HFFc6 (cell line): ENCODE measurements around the gene UQCR11. TPM values are rescaled to one million over a fixed set of nuclear protein-coding genes. Genes with fewer than 3 reads are reported as not detected.

ENCODE experiments used
- DNase-seq: peaks from one replicate; pipeline ENCODE4 v3.0.0-alpha.2; 2018
- H3K27ac Mint-ChIP-seq: 2 replicates; pipeline ENCODE4 v1.8.0; 2020; ENCODE audit warnings: mild to moderate bottlenecking, mixed read lengths
- H3K27me3 Mint-ChIP-seq: 2 replicates; pipeline ENCODE4 v1.8.0; 2021; ENCODE audit warnings: mild to moderate bottlenecking, moderate library complexity, mixed read lengths; ENCODE audit not compliant: insufficient read depth
- H3K36me3 Mint-ChIP-seq: 2 replicates; pipeline ENCODE4 v1.8.0; 2021; ENCODE audit warnings: low read depth, mixed read lengths
- H3K4me1 Mint-ChIP-seq: 2 replicates; pipeline ENCODE4 v1.8.0; 2020; ENCODE audit warnings: low read depth, mixed read lengths
- H3K4me3 Mint-ChIP-seq: 2 replicates; pipeline ENCODE4 v1.8.0; 2020; ENCODE audit warnings: mild to moderate bottlenecking, moderate library complexity, mixed read lengths
- H3K9me3 Mint-ChIP-seq: 2 replicates; pipeline ENCODE4 v1.8.0; 2020; ENCODE audit warnings: mild to moderate bottlenecking, mixed read lengths
- total RNA-seq, 6 experiments: library from RNA; stranded (reverse); fragmentation: NEBNext Ultra II Directional; extraction: Animal tissue kit (Norgen Biotek cat#: 25700); gene quantifications; 2 replicates in 1 of 6; 3 replicates in 5 of 6; pipeline ENCODE4 v1.2.3, GENCODE V29; 2021
- TF ChIP-seq, protein P1 (sequence below): fragments of 200-600 bp; sonication (generic); IDR thresholded peaks from 2 replicates; pipeline ENCODE4 v1.5.0; 2021; ENCODE audit warnings: antibody characterized with exemption, mild to moderate bottlenecking

The UQCR11 gene
- total RNA-seq, 6 experiments from 2014 or later: 178 to 319 (median 252) TPM

DNA sequence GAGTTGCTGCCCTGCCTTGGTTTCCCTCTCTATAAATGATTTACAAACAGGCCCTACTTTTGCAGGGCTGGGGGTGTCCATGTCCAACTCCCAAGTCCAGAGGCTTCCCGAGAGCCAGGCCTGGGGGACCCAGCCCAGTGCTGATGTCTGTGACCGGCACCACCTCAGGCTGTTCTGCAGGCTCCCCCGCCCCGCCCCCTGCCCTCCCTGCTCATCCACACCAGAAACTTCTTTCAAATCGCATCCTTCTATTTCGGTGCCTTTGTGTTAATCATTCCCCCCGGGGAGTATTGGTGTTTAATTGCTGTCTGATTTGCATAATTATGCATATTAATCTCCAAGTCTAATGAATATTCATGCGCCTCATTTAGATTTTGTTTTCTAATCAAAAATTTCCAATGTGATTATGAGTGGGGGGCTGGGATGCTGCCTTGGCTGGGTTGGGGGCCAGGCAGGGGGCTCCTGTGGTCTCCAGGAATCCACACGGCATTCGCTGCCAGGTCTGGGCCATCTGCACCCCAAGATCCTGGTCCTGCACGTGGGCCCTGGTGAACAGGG is 28.1 kb upstream of the UQCR11 start:
- Mint-ChIP-seq H3K27ac (no peak overlapping the region), H3K9me3 (no peaks in the 10 kb centered on the region; the same call in none of the 2 replicates), H3K36me3 (peaks cover 19% of the 10 kb centered on the region), H3K27me3 (peaks cover 3% of the 10 kb centered on the region), H3K4me1 (no peaks in the 10 kb centered on the region), H3K4me3 (no peak overlapping the region)
- no peak for DNase-seq
- TF ChIP-seq, protein P1, sequence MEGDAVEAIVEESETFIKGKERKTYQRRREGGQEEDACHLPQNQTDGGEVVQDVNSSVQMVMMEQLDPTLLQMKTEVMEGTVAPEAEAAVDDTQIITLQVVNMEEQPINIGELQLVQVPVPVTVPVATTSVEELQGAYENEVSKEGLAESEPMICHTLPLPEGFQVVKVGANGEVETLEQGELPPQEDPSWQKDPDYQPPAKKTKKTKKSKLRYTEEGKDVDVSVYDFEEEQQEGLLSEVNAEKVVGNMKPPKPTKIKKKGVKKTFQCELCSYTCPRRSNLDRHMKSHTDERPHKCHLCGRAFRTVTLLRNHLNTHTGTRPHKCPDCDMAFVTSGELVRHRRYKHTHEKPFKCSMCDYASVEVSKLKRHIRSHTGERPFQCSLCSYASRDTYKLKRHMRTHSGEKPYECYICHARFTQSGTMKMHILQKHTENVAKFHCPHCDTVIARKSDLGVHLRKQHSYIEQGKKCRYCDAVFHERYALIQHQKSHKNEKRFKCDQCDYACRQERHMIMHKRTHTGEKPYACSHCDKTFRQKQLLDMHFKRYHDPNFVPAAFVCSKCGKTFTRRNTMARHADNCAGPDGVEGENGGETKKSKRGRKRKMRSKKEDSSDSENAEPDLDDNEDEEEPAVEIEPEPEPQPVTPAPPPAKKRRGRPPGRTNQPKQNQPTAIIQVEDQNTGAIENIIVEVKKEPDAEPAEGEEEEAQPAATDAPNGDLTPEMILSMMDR: no peak

DNA sequence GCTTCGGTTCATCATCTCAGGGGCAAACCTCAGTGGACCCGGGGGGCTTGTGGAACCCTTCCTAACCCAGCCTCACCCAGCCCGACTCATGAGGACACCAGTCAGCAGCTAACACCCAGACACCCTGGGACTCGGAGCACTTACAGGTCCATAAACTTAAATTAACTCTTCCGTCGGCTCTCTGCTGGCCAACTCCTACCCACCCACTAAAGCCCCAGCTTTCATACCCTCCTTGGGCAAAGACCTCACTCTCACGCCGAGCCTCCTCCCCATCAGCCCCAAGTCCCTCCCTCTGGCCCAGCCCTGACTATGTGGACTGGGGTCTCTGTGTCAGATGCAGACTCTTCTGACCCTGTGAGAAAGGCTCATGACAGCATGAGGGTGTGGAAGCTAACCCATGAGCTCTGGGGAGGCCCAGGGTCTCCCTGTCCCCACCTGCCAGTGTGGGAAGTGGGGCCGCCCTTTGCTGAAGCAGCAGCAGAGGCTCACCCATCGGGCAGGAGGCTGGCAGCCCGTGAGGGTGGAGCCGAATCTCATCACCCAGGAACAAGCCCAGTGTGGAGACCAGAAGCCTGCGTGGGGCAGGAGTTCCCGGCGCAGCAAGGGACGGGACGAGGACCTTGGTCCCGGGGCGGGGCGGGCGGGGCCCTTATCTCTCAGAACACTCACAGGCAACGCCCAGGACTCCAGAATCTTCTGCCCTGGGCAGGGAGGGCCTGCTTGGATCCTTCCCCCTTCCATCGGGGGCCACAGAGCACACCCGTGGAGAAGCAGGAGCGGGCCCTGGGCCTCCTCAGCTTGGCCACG is 27.4 kb upstream of the UQCR11 start:
- Mint-ChIP-seq H3K27me3 (peaks cover 3% of the 10 kb centered on the region), H3K4me3 (no peak overlapping the region), H3K4me1 (no peaks in the 10 kb centered on the region), H3K9me3 (no peaks in the 10 kb centered on the region; the same call in none of the 2 replicates), H3K27ac (no peak overlapping the region), H3K36me3 (peaks cover 13% of the 10 kb centered on the region)
- no peak for DNase-seq
- TF ChIP-seq, protein P1: no peak

DNA sequence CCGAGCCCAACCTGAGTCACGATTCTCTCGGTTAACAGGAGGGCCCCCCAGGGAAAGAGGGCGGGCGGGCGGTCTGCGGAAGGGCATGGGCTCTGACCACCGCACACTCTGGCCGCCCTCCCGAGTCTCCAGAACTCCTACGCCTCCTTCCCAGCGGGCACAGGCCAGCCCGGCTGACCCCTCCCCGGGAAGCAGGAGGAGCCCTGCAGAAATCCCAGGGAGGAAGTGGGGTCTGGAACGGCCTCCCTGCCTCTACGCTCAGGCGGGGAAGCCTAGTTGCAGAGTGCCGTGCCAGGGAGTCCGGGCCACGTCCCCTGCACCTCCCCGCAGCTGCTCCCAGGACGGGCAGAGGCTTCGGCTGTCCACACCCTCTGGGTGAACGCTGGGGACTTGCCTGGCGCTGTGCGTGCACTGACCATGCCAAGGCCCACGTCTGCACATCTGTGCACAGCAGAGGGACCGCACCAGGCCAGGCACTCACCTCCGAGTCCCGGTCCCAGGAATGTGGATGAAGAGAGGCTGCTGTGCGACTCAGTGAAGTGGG is 26.4 kb upstream of the UQCR11 start:
- DNase-seq: no peak
- no peaks in the 10 kb centered on the region; the same call in none of the 2 replicates for H3K9me3 Mint-ChIP-seq
- H3K27ac Mint-ChIP-seq: no peak overlapping the region
- H3K4me3 Mint-ChIP-seq: no peak overlapping the region
- H3K36me3 Mint-ChIP-seq: peaks cover 13% of the 10 kb centered on the region
- TF ChIP-seq, protein P1: no peak
- no peaks in the 10 kb centered on the region for H3K4me1 Mint-ChIP-seq
- H3K27me3 Mint-ChIP-seq: peaks cover 3% of the 10 kb centered on the region

DNA sequence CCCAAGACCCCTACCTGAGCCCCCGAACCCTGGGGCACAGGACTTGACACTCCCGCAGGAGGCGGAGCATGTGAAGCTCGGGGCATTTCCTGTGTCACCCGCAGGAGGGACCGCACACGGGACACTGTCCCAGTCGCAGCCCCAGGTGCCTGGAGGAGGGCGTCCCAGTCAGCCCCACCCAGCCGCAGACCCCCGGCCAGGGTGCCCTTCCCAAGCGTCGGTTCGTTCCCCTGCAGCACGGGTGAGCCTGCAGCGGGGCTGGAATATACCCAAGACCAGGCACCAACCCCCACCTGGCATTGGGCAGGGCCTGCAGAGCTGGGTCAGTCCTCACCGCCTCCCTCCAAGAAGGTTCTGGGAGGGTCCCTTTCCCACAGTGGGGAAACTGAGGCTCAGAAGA is 25.5 kb upstream of the UQCR11 start:
- Mint-ChIP-seq H3K27me3 (peaks cover 3% of the 10 kb centered on the region), H3K9me3 (no peaks in the 10 kb centered on the region; the same call in none of the 2 replicates), H3K36me3 (peaks cover 11% of the 10 kb centered on the region), H3K27ac (no peak overlapping the region), H3K4me1 (no peaks in the 10 kb centered on the region), H3K4me3 (no peak overlapping the region)
- TF ChIP-seq, protein P1: no peak
- no peak for DNase-seq

DNA sequence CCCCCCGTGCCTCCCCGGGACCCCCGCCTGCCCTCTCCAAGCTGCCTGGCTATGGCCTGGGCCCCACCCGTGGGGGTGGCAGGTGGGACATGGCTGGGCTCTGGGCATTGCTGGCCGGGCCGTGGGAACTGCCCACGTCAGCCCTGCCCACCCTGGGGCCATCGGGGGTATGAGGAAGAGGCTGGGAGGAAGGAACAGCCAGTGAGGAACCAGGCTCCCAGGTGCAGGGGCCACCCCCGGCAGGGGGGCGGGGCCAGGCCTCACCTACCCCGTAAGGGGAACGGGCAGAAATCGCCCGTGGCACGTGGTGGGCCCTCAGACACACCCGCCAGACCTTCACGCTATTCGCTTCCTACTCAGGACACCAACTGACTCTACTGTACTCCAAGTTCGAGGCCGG is 24.8 kb upstream of the UQCR11 start:
- H3K27ac Mint-ChIP-seq: no peak overlapping the region

More for the DNA sequence above, 24.8 kb upstream of the UQCR11 start:
- no peaks in the 10 kb centered on the region for H3K27me3 Mint-ChIP-seq
- no peak for DNase-seq
- H3K9me3 Mint-ChIP-seq: no peaks in the 10 kb centered on the region
- TF ChIP-seq, protein P1: no peak
- H3K36me3 Mint-ChIP-seq: peaks cover 3% of the 10 kb centered on the region; the same call in 1 of the 2 replicates
- no peaks in the 10 kb centered on the region for H3K4me1 Mint-ChIP-seq
- H3K4me3 Mint-ChIP-seq: no peak overlapping the region
